WI38 (cell line): ENCODE data around the gene CAMK1.

Experiments
- H3K4me3 ChIP-seq: 2 replicates; pipeline ENCODE4 v1.5.1; 2011; ENCODE audit warnings: low read depth, mild to moderate bottlenecking, control low read depth, low read length
- CTCF ChIP-seq: IDR thresholded peaks from 2 replicates; pipeline ENCODE4 v1.5.1; 2012; ENCODE audit warnings: low read depth, mild to moderate bottlenecking, control low read depth, low read length

Gene CAMK1

DNA sequence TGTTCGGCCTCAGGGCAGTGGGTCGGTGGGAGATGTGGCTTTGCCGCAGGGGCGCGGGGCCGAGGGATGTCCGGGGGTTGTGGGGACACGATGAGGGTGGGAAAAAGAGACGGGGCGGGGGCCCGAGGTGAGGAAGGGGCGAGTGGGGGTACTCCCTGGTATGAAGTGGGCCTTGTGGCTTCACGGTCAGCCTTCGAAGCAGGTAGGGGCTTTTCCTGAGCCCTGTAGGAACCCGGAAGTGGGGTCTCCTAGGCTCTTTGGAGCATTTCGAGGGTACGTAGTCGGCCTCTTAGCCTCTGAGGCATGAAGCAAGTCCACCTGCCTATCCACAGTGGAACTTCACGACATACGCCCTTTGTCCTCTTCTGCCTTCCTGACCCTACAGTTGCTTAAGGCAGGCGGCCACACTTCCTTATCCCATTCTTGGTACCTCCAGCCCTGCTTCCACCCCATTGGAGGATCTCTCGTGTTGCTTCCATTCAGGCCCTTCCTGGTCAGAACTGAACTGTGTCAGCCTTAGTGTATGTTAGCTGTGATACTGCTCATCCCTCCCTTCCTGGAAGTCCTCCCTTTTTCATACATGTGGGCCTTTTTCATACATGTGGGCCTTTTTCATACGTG lies 23.5 kb upstream of the CAMK1 start:
- TF ChIP-seq CTCF, result no peak
- peak overlapping the region; percentile 95 for H3K4me3 ChIP-seq

DNA sequence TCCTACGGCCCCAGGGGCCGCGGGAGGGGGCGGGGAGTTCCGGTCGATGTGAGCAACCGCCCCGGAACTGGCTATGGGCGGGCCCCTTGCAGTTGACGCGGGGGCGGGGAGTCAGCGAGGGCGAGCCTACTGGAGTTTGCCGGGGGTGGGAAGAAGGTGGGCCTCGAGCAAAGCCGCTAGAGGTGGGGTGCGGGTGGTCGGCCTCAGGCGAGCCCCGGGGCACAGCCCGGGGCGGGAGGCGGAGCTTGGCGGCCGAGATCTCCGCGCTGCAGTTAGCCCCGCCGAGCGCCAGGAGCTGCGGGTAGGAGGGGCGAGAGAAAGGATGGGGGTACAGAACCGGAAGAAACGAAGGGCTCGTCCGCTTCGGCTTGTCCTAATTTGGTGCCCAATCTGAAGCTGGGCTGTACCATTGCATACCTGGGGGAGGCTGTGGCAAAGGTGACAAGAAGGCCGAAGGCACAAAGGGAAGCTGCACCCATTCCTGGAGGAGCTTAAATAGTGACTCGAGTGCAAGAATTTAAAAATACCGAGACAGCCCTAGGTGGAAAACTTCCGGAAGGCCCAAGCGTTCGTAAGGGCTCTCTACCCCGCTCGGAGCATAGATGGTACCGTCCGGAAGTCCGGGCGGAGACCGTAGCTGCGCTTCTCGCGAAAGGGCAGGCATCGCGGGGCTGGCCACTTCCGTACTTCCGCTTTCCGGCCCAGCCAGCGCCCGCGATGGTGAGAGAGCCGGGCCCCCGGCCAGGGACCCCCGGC lies 22.8 kb upstream of the CAMK1 start, which contains the start of the genes ARPC4 and TADA3:
ARPC4 (plus strand) TSS at position 678 of the 756 bp plus-strand sequence; CDS start at position 718, 40 bp downstream.
TADA3 (minus strand) TSS at position 69 of the 756 bp plus-strand sequence. CDS start 1,007 bp downstream, outside the sequence.
- TF ChIP-seq CTCF, result no peak
- H3K4me3 ChIP-seq, result peak within 1 kb of the TSS; percentile 95

DNA sequence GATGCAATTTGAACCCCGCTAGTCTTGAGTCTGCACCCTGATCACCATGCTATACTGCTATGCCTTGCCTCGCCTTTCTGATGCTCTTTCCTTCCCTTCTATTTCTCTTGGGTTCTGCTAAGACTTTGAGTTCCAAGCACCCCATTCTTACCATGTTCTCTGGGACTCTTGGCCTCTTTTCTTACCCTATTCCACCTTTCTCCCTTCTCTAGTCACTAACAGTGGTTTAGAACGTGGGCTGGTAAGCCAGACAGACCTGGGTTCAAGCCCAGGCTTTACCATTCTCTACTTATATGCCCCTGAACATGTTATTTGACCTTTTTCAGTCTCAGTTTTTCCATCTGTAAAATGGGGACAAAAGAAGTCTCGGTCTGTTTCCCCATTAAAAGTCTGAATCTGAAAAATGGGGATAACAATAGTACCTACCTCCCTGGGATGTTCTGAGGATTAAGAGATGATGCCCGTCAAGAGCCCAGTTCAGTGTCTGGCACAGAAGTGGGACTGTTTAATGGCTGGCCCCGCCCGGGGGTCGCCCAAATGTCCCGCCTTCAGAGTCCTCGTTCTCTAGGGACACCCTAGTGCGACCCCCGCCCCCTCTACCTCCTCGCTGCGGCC lies 22.1 kb upstream of the CAMK1 start:
- TF ChIP-seq CTCF, result no peak
- H3K4me3 ChIP-seq, result peak overlapping the region; percentile 95

DNA sequence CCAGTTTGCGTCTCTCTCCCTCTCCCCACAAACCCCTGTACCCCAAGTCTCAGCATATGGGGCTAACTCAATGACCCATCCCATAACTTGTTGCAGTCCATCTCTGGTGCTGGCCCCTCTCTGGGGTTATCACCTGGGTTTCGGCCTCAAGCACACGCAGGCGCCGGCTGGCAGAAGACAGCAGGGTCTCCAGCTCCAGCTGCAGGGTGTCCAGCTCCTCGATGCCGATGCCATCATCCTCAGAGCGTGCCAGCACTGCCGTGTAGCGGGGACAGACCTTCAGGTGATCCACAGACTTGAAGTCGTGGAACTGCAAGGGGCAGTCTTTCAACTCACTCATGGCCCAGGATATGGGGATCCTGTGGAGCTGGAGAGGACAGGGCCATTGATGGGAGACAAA lies 21.4 kb upstream of the CAMK1 start:
- no peak for TF ChIP-seq CTCF
- peak overlapping the region; percentile 95 for H3K4me3 ChIP-seq

- TF ChIP-seq CTCF, result no peak
- H3K4me3 ChIP-seq, result no peak overlapping the region
Measured at GRCh38 chr3:9787714-9788113, 18.0 kb upstream of the CAMK1 start.

GRCh38 chr3:9786825-9787669 lies 17.3 kb upstream of the CAMK1 start:
- no peak overlapping the region for H3K4me3 ChIP-seq
- peak; percentile 27 for TF ChIP-seq CTCF
